NCI-H345 treated with DMSO at 0.1 percent for 48 hours (cell line): ENCODE measurements around the gene KAZN.

Experiments
- DNase-seq: peaks from one replicate; lab custom pipeline; 2025; ENCODE audit not compliant: unreplicated experiment; lab: John Stamatoyannopoulos, UW

The KAZN gene

DNA sequence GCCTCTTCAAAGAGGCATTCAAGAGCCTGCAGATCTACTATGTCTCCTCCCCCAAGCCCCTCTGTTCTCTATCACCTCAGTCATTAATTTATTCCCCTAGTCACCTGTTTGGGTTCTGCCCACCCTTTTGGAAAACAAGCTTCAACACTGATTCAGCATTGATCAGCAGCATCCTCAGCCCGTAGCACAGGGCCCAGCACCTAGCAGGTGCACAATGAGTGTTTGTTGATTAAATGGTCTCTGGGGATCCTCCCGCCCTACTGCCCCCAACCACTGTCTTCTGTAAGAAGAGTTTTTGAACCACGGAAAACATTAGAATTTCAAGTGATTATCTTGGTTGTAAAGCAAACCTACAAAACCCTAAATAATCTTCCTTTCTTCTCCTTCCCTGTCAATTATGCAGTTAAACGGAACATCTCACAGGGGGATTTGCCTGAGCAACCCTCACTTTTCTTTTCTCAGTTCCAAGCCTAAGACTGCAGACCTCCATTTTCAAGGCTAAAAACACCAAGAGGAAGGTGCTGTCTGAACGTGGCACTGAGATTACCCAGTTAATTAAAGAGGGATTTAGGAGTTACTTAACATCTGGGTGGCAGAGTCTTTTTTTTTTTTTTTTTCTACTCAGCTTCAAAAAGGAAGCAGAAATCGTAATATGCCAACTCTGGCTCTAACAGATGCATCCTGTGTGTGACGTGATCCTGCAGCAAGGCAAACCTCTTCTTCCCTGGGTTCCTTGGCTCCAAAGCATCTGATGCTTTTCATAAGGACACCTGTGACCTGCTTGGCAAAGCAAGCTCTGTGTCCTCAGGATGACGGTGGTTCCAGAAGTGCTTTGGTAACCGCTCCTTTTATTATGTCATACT is 163.0 kb downstream of the KAZN start:
- DNase-seq, result peak; percentile 68

DNA sequence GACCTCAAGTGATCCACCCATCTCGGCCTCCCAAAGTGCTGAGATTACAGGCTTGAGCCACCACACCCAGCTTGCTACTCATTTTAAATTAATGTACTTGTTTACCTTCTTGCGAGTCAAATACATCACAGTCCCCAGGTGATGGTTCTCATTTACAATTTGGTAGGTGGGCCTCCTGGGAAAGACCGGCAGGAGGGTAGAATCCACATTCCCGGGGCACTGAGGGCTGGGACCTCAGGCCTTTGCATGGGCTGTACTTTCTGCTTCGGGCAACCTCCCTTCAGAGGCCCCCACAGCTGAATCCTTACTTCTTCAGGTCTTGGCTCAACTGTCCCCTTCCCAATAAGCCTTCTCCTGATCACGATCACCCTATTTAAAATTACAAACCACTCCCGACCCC is 165.5 kb downstream of the KAZN start:
- DNase-seq, result no peak

DNA sequence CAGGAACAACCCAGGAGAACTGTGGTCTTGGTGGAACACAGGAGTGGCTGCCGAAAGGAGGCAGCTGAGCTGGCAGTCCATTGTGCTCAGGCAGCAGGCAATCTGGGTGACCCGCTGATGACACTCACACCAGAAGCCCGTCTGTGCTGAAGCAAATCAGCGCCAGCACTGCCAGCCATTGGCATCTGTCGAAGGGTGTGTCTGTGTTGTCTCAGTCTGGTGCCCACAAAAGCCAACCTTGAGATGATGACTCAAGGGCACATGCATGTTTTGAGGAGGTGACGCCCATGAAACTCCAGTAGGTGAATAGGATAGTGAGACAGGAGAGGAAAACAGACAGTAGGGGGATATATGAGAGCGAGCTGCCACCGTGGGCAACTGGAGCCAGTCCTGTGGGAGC is 167.3 kb downstream of the KAZN start:
- DNase-seq, result no peak

DNA sequence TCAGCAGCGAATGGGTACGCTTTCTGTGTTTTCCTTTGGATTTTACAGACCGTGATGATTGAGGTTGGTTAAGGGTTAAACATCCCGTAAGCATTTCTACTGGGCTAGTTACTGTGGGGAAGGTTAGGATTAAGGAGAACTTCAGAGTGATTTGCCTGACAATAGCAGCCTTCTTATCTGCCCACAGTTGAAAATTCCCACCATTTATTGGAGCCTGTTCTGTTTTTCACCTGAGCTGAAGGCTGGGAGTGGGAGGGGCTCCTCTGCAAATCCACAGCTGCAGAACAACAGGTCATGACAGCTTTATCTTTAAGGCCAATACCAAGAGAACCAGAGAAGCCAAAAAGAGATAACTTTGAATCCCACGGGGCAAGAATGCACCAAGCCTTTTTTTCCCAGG is 168.6 kb downstream of the KAZN start:
- no peak for DNase-seq

DNA sequence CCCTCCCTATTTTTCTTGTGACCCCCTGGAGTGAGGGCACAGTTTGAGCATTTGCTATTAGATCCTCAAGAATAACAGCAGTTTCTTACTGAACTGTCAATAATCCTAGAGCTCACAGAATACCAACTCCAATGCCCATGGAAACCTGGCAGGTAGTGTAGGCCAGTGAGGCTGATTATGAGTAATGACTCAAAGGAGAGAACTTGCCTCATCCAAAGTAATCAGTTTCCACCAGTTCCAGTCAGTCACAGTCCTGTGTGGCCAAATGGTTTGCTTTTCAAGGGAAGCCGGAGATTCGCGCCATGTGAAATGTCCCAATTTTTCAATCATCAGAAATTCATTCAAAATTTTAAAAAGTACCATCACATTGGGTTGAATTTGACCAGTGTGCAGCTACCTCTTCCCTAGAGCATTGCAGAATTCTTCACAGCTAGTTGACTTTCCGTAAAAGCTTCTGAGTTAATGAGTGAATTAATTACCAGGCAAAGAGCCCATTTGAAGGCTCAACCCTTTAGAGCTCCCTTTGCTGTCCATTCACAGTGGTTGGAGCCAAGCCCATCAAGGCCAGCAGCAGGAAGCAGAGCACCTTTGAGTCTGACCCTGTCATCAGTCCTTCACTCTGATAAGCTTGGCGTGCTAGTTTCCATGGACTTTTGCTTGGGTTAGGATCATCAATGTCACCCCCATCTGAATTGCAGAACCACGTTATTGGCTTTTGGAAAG is 170.3 kb downstream of the KAZN start:
- DNase-seq, result no peak

DNA sequence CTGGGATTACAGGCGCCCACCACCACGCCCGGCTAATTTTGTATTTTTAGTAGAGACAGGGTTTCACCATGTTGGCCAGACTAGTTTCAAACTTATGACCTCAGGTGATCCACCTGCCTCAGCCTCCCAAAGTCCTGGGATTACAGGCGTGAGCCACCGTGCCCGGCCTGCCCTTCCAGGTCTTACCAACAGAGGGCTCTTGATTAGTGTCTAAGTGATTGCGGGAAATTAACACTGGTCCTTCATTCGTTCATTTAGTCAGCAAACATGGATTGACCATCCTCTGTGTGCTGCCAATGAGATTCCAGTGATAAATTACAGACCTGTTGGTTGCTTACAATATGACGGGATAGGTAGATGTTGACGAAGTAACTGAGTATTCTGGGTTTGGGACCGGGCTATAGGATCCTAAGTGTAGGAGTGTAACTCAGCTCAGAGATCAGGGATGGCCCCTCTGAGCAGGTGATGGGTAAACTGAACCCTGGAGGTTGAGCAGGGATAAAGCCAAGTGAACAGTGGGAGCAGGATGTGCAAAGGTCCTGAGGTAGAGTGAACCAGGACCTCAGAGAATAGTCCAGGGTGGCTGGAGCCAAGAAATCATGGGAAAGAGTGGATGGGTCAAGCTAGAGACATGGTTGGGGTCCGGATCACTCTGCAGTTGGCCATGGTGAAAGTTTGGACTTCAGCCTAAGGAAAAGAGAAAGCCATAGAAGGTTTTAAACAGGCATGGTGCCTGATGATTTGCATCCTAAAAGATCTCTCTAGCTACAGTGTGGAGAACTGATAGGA is 171.2 kb downstream of the KAZN start:
- no peak for DNase-seq

DNA sequence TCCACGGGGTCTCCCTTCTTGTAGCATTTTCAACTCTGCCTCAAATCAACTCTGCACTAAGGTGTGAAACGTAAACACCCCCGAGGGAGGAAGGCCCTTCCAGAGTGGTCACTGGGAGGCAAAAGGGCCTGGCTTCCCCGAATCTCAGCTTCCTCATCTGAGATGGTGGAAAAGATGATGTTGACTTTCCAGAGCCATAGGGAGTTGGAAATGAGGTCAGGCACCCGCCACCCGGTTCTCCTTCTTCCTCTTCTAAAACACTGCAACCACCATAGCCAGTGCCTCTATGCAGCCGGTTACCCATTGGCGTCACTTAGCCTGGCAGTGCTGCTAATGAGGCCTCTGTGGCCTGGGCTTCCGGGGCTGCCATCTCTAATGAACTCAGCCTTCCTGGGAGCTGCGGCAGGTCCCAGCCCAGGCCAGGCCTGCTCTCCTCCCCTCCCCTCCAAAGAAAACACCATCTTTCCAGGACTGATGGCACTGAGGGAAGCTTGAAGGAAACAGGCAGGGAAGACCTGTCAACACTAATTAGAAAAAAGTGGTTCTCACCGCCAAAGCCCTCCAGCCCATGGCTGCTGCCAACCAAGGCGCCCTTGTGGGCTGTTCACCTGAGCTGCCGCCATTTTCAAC is 175.0 kb downstream of the KAZN start:
- no peak for DNase-seq

DNA sequence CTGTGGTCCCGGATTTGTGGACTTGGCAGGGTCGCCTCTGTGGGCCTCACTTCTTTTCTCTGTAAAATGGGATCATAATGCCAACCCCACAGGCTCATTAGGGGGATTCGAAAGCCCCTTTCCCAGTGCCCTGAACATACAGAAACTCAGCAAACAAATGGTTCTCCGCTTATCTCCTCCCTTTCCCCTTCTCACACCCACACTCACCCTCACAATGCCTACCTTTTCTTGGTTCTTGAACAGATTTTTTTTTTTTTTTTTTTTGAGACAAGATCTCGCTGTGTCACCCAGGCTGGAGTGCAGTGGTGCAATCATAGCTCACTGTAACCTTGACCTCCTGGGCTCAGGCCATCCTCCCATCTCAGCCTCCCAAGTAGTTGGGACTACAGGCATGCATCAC is 175.7 kb downstream of the KAZN start:
- no peak for DNase-seq

DNA sequence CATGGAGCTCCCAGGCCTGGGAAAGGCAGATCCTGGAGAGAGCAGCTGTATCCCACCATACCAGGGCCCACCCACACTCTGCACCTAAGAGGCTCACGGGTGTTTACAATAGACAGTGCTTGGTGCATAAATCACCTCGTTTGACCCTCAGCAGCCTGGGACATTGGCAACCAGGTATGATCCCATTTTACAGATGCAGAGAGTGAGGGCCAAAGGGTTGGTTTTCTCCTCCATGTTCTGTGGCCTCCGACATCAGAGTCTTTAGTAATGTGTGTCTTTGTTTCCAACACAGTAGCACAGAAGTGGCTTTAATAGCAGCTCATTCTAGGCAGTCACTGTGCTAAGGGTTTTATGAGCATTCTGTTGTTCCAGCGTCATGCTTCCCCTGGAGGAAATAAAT is 176.5 kb downstream of the KAZN start:
- DNase-seq, result no peak

DNA sequence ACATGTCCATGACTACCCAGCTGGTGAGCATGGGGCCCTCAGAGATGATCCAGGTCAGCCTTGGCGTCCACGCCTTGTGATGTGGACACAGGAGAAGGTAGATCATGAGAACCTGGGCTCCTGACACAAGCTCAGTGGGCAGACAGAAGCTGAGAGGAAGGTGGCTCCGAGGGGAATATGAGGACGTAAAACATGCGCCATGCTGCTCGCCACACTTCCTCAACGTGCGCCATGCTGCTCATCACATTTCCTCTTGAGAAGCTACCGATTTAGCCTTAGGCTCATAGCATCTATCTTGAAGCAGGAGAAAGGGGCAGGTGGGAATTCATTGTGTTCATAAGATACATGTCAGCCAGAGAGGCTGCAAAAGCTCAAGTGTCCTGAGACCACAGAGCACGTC is 176.9 kb downstream of the KAZN start:
- no peak for DNase-seq

DNA sequence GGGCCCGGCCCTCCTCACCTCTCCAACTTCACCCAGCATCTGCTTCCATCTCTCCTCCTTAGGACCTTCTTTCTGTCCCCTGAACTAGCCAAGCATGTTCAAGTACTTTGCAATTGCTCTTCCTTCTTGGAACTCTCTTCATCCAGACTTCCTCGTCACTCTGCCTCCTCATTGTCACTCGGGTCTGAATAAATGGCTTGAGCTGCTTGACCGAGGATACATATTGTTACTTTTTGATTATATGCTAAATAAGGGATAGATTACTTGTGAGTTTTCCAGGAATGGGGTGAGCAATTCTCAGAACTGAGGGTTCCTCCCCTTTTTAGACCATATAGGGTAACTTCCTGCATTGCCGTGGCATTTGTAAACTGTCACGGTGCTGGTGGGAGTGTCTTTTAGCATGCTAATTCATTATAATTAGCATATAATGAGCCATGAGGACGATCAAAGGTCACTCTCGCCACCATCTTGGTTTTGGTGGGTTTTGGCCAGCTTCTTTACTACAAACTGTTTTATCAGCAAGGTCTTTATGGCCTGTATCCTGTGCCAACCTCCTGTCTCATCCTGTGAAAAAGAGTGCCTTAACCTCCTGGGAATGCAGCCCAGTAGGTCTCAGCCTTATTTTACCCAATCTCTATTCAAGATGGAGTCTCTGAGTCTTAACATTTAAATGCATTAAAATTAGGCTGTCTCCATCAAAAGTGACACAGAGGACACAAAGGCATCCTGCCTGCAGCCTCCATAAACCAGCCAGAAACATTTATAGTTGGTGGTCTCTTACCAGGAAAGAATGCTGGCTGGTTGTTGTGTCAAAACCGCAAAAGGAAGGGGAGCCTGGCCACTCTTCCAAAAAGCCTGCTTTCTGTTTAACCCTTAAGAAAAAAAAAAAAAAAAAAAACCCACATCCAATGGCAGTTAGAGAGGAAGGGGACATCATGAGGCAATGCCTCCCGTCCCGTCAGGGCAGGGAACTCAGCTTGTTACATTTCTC is 179.3 kb downstream of the KAZN start:
- DNase-seq, result no peak

DNA sequence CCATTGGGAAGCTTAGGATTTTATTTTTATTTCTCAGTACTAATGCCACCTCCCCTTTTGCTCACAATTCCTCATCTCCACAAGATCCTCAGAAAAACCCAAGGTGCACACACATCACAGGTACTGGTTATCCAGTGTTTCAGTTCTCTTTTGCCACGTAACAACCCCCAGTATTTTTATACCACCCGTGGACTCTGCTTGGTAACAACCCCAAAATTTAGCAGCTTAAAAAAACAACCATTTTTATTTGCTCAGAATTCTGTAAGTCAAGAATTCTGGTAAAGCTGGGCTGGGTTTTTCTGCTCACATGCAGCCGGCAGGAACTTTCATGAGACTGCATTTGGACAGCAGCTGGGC is 180.0 kb downstream of the KAZN start:
- DNase-seq, result no peak

DNA sequence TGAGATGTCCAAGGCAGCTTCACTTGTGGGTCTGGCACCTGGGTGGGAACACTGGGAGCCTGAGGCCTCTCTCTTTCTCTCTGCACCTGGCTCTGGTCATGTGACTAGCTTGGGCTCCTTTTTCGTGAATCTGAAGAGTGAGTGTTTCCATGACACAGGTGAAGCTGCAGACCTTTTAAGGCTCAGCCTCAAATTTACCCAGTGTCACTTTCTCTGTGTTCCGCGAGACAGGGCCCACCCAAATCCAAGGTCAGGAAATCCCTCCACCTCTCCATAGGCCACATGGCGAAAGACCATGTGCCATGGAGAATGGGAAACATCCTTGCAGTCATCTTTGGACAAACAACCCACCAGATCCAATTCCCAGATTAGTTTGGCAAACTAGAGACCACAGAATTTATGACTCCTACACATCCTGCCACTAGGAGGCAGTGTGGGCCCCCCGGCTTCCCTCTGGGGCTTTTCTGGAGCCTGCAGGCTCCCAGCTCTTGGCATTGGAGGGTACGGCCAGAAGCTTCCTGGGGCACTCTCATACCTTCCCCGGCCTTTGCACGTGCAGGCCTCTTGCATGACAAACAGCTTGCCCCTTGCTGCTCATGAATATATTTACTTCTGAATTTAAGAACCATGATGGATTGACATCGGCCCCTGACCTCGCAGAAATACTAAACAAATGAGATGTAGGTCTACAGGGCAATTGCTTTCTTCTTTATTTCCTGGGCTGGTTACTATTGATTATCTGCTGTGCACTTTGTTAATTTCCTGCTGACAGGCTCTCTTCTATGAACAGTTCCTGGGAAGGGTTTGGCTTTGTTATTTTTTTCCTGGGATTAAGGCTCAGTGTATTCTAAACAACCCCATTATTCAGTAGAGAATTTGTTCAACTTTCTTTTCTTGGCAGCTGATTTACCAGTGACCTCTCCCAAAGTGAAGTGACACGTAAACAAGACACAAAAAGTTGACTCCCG is 180.7 kb downstream of the KAZN start:
- no peak for DNase-seq

DNA sequence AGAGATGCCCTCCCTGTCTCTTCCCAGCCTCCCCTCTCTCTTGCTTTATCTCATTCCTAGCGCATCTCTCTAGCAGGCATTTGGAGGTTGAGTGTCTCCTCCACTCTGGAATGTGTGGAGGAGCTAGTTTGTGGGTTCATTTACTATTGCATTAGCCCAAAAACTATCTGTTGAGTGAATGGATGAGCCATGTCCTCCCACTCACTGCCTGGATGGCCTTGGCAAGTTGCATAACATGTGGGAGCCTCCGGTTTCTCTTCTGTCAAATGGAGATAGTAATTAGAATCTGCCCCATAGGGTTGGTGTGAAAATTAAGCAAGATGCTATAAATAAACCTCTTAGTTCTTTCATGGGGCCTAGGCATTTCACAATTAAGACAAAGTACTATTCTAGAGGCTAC is 181.8 kb downstream of the KAZN start:
- no peak for DNase-seq

DNA sequence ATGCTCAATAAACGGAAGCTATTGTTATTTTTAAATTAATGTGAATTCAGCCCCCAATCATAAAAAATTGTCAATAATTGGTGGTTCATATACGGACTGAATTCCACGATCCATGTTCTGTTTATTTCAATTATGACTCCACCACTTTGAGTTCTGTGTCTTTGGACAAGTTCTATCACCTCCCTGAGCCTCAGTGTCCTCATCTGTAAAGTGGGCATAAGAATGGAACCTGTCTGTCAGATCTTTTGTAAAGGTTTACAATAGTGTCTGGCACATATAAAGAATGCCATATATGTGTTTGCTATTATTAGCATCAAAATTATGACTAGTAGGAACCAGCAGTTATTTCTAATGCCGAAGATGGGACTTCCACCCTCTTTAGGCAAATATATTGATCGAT is 183.3 kb downstream of the KAZN start:
- DNase-seq, result no peak

DNA sequence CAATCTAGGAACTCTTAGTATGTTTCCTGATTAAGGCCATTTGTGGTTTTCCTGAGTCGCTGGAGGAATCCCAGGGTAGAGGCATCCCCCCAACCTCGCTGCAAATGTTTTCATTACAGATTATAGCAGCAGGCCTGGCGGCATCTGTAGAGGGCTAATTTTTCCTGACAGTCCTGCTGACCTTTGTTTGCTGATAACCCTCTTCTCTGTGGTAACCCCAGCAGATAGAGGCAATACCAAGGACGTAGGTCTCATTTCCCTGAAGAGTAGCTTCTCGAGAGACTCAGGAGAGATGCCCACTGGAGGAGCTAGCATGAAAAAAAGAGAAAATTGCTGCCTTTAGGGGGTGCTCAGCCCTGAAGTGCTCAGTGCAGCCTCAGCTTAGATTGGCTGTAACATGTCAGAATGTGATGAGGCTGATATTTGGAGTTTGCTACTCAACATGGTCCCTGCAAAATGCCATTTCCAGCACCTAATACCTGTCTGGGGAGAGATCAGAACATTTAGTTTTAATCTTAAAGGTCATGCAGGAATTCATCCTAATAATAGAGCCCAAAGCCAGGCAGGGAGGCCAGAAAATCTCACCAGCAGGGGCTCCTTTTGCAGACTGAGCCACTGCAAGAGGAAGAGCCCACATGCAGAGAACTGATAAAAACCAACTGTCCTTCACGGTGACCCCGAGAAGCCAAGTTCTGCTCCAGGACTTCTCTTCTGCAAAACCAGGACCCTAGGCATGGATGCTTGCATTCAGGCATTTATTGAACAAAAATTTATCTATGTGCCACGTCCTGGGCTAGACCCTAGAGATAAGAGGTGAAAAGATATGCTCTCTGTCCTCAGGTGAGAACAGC is 184.5 kb downstream of the KAZN start:
- no peak for DNase-seq

DNA sequence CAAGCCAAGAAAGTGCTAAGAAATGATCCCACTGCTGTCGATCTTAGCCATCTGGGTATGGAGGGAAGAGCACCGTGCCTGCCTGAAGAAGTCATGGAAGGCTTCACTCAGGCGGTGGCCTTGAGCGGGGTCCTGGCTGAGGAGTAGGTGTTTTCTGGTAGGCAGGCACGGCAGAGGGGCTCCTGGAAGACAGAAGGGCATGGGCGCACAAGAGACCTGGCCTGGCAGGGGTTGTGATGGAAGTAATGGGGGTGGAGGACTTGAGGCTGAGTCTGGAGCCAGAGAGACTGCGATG is 185.1 kb downstream of the KAZN start:
- no peak for DNase-seq
